Endothelial cell of umbilical vein (primary cell): ENCODE measurements around the gene ZC3H13. TPM values are rescaled to one million over a fixed set of nuclear protein-coding genes. Genes with fewer than 3 reads are reported as not detected.

ENCODE experiments used
- BruUV-seq: library from RNA; stranded (reverse); fragments of 400-500 nt; replicated peaks from 2 replicates; lab custom pipeline; 2021; lab: Mats Ljungman, UMichigan
- CTCF ChIA-PET: fragments of 300-600, 350-600 bp; sonication (Branson Sonifier 250); formaldehyde crosslinking; loops from one replicate; lab custom pipeline; 2021; ENCODE audit warnings: antibody characterized with exemption, inconsistent platforms; lab: Charles Lee
- POLR2A ChIA-PET: fragments of 300-600, 350-600 bp; sonication (Branson Sonifier 250); formaldehyde crosslinking; loops from one replicate; lab custom pipeline; 2021; ENCODE audit warnings: antibody characterized with exemption, inconsistent platforms; lab: Charles Lee
- DNase-seq: peaks from one replicate; pipeline ENCODE4 v3.0.0-alpha.2; 2011; ENCODE audit warnings: low read depth, low spot score
- FAIRE-seq: peaks from 2 replicates; lab custom pipeline; 2011; peaks lifted over from hg19 to GRCh38; lab: Jason Lieb, UNC
- H2AFZ ChIP-seq: 2 replicates; pipeline ENCODE4 v1.6.0; 2012; ENCODE audit warnings: low read depth, low read length, control low read depth, inconsistent platforms
- H3K27ac ChIP-seq: 2 replicates; pipeline ENCODE4 v1.5.1; 2011; ENCODE audit warnings: low read depth, mild to moderate bottlenecking, control low read depth, low read length, moderate library complexity; ENCODE audit not compliant: insufficient read depth
- H3K27me3 ChIP-seq, 2 experiments: 2 replicates each; pipeline versions ENCODE4 v1.6.0 to v1.6.1; 2011; ENCODE audit warnings: low read length in 2 of 2, mixed read lengths in 1 of 2; ENCODE audit not compliant: control insufficient read depth in 2 of 2, insufficient read depth in 2 of 2
- H3K36me3 ChIP-seq, 2 experiments: 2 replicates in 1 of 2; 3 replicates in 1 of 2; pipeline ENCODE4 v1.5.1; 2011; ENCODE audit warnings: low read length in 2 of 2, mild to moderate bottlenecking in 1 of 2, moderate library complexity in 1 of 2; ENCODE audit not compliant: control insufficient read depth in 2 of 2, insufficient read depth in 2 of 2; ENCODE audit errors: extremely low read depth in 1 of 2
- H3K4me1 ChIP-seq: 3 replicates; pipeline ENCODE4 v1.5.1; 2011; ENCODE audit warnings: mild to moderate bottlenecking, low read length; ENCODE audit not compliant: control insufficient read depth, insufficient read depth; ENCODE audit errors: extremely low read depth
- H3K4me2 ChIP-seq: 2 replicates; pipeline ENCODE4 v1.6.1; 2011; ENCODE audit warnings: low read length, control low read depth, mixed read lengths; ENCODE audit not compliant: insufficient read depth
- H3K4me3 ChIP-seq, 3 experiments: fragments of 200-600 bp in 1 of 3; sonication (generic), shearing (Covaris generic) in 1 of 3; replicated peaks in 1 of 3; 2 replicates each; pipeline ENCODE4 v1.5.1; 2011 to 2016; ENCODE audit warnings: control low read depth in 3 of 3, low read length in 3 of 3, mild to moderate bottlenecking in 2 of 3, inconsistent platforms in 1 of 3, low read depth in 1 of 3, moderate library complexity in 1 of 3; ENCODE audit not compliant: insufficient read depth in 1 of 3
- H3K79me2 ChIP-seq: 2 replicates; pipeline ENCODE4 v1.6.0; 2012; ENCODE audit warnings: low read length, inconsistent platforms; ENCODE audit not compliant: control insufficient read depth, insufficient read depth
- H3K9ac ChIP-seq: replicated peaks from 2 replicates; pipeline ENCODE3; 2011; ENCODE audit warnings: low read length, control low read depth; ENCODE audit not compliant: insufficient read depth; ENCODE audit errors: extremely low read depth
- H3K9me1 ChIP-seq: replicated peaks from 3 replicates; pipeline ENCODE4 v1.6.0; 2011; ENCODE audit warnings: mild to moderate bottlenecking, low read length; ENCODE audit not compliant: control insufficient read depth, insufficient read depth; ENCODE audit errors: extremely low read depth
- H3K9me3 ChIP-seq: replicated peaks from 2 replicates; pipeline ENCODE4 v1.5.1; 2012; ENCODE audit warnings: low read length, inconsistent platforms; ENCODE audit not compliant: control insufficient read depth, insufficient read depth
- H4K20me1 ChIP-seq: replicated peaks from 2 replicates; pipeline ENCODE3; 2011; ENCODE audit warnings: mild to moderate bottlenecking, low read length; ENCODE audit not compliant: control insufficient read depth, insufficient read depth; ENCODE audit errors: extremely low read depth
- CTCF ChIP-seq, 2 donors: IDR thresholded peaks; 1 replicate in 1 of 2; 2 replicates in 1 of 2; pipeline ENCODE4 v1.5.1; 2011; ENCODE audit warnings: low read length in 2 of 2, mild to moderate bottlenecking in 2 of 2, moderate library complexity in 2 of 2, control low read depth in 1 of 2, inconsistent platforms in 1 of 2, low read depth in 1 of 2; ENCODE audit not compliant: insufficient read depth in 1 of 2; ENCODE audit errors: extremely low read depth in 1 of 2
- EZH2 ChIP-seq: IDR thresholded peaks from 2 replicates; pipeline ENCODE4 v1.6.1; 2012; ENCODE audit warnings: borderline replicate concordance, low read depth, mild to moderate bottlenecking, moderate library complexity, low read length, inconsistent platforms; ENCODE audit not compliant: severe bottlenecking
- FOS ChIP-seq: IDR thresholded peaks from 2 replicates; pipeline ENCODE4 v1.6.1; 2011; ENCODE audit warnings: mild to moderate bottlenecking, low read length, moderate library complexity, borderline replicate concordance; ENCODE audit not compliant: insufficient read depth
- GATA2 ChIP-seq: IDR thresholded peaks from 2 replicates; pipeline ENCODE4 v1.7.0; 2011; ENCODE audit warnings: low read depth, mild to moderate bottlenecking, moderate library complexity, mixed read lengths, low read length; ENCODE audit not compliant: insufficient read length, insufficient read depth
- JUN ChIP-seq: IDR thresholded peaks from 2 replicates; pipeline ENCODE4 v1.6.1; 2011; ENCODE audit warnings: borderline replicate concordance, low read depth; ENCODE audit not compliant: insufficient read length, insufficient read depth
- MAX ChIP-seq: IDR thresholded peaks from 2 replicates; pipeline ENCODE4 v1.6.1; 2011; ENCODE audit not compliant: insufficient read depth, insufficient read length
- MYC ChIP-seq: IDR thresholded peaks from one replicate; pipeline ENCODE4 v1.6.1; 2011; ENCODE audit warnings: mild to moderate bottlenecking, low read depth, low read length
- POLR2A ChIP-seq: IDR thresholded peaks from 2 replicates; pipeline ENCODE4 v1.6.1; 2012; ENCODE audit warnings: low read depth, mild to moderate bottlenecking, control low read depth, low read length
- POLR2AphosphoS5 ChIP-seq: IDR thresholded peaks from 2 replicates; pipeline ENCODE4 v1.6.1; 2012; ENCODE audit warnings: low read depth, mild to moderate bottlenecking, control low read depth, low read length, moderate library complexity; ENCODE audit not compliant: insufficient read depth
- dilution Hi-C: fragments of 300-500 bp; cut with MboI; formaldehyde crosslinking; loops from one replicate; pipeline ENCODE4 v1.15.0; 2019; ENCODE audit warnings: low sequenced_read_pairs; ENCODE audit not compliant: extremely low pct_ligation_motif_present
- intact Hi-C: fragments of 100-400 bp; cut with micrococcal nuclease; formaldehyde crosslinking; loops from one replicate; pipeline ENCODE4 v1.10.0; 2022
- polyA plus RNA-seq, 4 experiments: library from polyadenylated mRNA; depleted of rRNA in 3 of 4; stranded (reverse) in 3 of 4; unstranded in 1 of 4; fragments of >200 nt; gene quantifications; 2 replicates each; pipeline versions ENCODE4 v1.2.1 to v1.2.3, GENCODE V29; 2011 to 2012; ENCODE audit warnings: missing spikeins in 1 of 4
- total RNA-seq: library from RNA; stranded (reverse); gene quantifications from 2 replicates; pipeline ENCODE4 v1.2.3, GENCODE V29; 2021

The ZC3H13 gene
- total and polyA plus RNA-seq, 2 donors (not counting 3 experiments of a cell fraction or from before 2014, with no cell fraction given) = 3.8 to 36.6 TPM

GRCh38 chr13:46059405-46059804, 6.9 kb upstream of the ZC3H13 start:
- Histone ChIP-seq H3K4me3 (no peak overlapping the region), H3K27me3 (no peaks in the 10 kb centered on the region), H3K27ac (no peak overlapping the region), H2AFZ (no peak overlapping the region), H4K20me1 (no peaks in the 10 kb centered on the region), H3K9me1 (no peaks in the 10 kb centered on the region), H3K4me2 (no peak overlapping the region), H3K9ac (no peak overlapping the region), H3K4me1 (no peaks in the 10 kb centered on the region), H3K79me2 (no peaks in the 10 kb centered on the region), H3K9me3 (no peaks in the 10 kb centered on the region), H3K36me3 (no peaks in the 10 kb centered on the region)
- dilution Hi-C loops (no loop called here), intact Hi-C loops (no loop called here)
- DNase-seq = no peak
- no peak for FAIRE-seq
- no TSS peak for BruUV-seq
- ChIA-PET CTCF (interaction anchor here (1.6 kb wide), 1 partner anchor 67 kb away, joined by 3 read pairs; no protein-coding TSS in a partner anchor), POLR2A (no interaction called here)
- TF ChIP-seq MAX = no peak
- no peak for TF ChIP-seq CTCF (IDR thresholded peaks at IDR 0.05; ENCODE audit: extremely low read depth in 1 of 2, insufficient read depth in 1 of 2, low read depth in 1 of 2, low read length in 2 of 2)
- TF ChIP-seq JUN = no peak
- no peak for TF ChIP-seq POLR2AphosphoS5
- TF ChIP-seq FOS = no peak
- TF ChIP-seq MYC = no peak
- no peak for TF ChIP-seq GATA2
- TF ChIP-seq EZH2 = no peak
- TF ChIP-seq POLR2A = no peak
